ENCODE measurements around the gene TTC7B. TPM values are rescaled to one million over a fixed set of nuclear protein-coding genes. Genes with fewer than 3 reads are reported as not detected.

TTC7B gene
- total and polyA plus RNA-seq, 10 of the 15 experiments (the other 5 are each of a cell fraction or from before 2014, with no cell fraction given) = under 0.01 to 1.1 (median 0.26) TPM; not detected in 2

DNA sequence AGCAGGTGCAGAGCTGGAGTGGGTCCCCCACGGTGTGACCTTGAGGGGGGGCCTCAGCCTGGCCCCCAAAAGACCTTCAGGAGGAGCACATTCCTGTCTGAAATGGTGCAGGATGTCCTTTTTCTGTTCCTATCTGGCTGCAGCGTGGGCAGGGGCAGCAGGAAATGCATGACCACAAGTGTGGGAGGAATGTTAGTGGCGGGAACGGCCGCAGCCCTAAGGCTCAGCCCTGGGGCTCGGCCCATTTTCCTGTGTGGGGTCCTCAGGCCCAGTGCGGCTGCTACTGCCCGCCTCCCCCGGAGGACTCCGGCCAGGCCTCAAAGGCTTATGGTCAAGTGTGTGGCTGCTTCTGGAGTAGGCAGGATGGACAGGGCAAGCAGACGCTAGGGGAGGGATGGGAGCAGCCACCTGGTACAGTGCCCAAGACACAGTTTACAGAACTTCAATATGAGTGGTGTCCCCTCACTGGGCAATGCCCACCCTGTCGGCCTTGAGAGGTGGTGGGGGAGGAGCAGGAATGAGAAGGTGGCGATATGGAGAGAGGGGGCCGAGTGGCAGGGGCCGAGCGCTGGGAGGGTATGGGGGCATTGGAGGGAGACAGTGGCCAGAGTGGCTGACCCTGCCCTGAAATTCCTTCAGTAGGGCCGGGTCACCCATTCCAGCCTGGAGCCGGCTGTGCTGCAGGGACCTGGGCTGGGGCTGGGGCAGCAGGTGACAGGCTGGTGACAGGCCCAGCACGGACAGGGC lies 282.0 kb downstream of the TTC7B start:
- H4K20me1 ChIP-seq (ENCODE audit: control insufficient read depth, insufficient read depth) = no peaks in the 10 kb centered on the region
- no peak overlapping the region for H2AFZ ChIP-seq (ENCODE audit: control insufficient read depth, low read depth, low read length)
- ChIA-PET POLR2A (no interaction called here), CTCF (no interaction called here), RAD21 (ENCODE audit: unreplicated experiment) (no interaction called here), SMC1A (ENCODE audit: uncharacterized antibody, unreplicated experiment) (no interaction called here)
- DNase-seq (ENCODE audit: low read depth, low spot score) (no peak), FAIRE-seq (no peak), ATAC-seq (no peak)
- no peak overlapping the region for H3K4me2 ChIP-seq (ENCODE audit: control insufficient read depth, insufficient read depth)
- no peaks in the 10 kb centered on the region for H3K79me2 ChIP-seq (ENCODE audit: control insufficient read depth, insufficient read depth, low read length)
- intact Hi-C loops (cut with micrococcal nuclease; ENCODE audit: unreplicated experiment) = no loop called here
- no peak overlapping the region for H3K4me3 ChIP-seq
- H3K9me3 ChIP-seq (replicated peaks; ENCODE audit: control insufficient read depth, insufficient read depth, low read length) = no peaks in the 10 kb centered on the region
- TF ChIP-seq TCF3 (IDR thresholded peaks at IDR 0.05; ENCODE audit: borderline replicate concordance, insufficient read depth, low read depth, low read length) (no peak), SREBF2 (IDR thresholded peaks at IDR 0.05; ENCODE audit: low read length) (no peak), NRF1 (conservative IDR thresholded peaks at IDR 0.05; ENCODE audit: low read depth, low read length) (no peak), ZNF384 (IDR thresholded peaks at IDR 0.05; ENCODE audit: borderline replicate concordance, low read depth, low read length) (no peak), BHLHE40 (IDR thresholded peaks at IDR 0.05; ENCODE audit: borderline replicate concordance in 1 of 2, low read depth in 2 of 2, low read length in 1 of 2) (no peak), NR2C1 (IDR thresholded peaks at IDR 0.05) (no peak), HCFC1 (IDR thresholded peaks at IDR 0.05; ENCODE audit: low read length) (no peak), CEBPB (IDR thresholded peaks at IDR 0.05; ENCODE audit: borderline replicate concordance in 1 of 2, low read depth in 2 of 2, low read length in 2 of 2) (no peak), PML (IDR thresholded peaks at IDR 0.05; ENCODE audit: low read length) (no peak), RBBP5 (conservative IDR thresholded peaks at IDR 0.05) (no peak), SUPT20H (IDR thresholded peaks at IDR 0.05; ENCODE audit: borderline replicate concordance, control insufficient read depth, low read depth, low read length) (no peak), ZNF24 (IDR thresholded peaks at IDR 0.05) (no peak), ESRRA (IDR thresholded peaks at IDR 0.05; ENCODE audit: low read length) (no peak), E4F1 (IDR thresholded peaks at IDR 0.05; ENCODE audit: borderline replicate concordance, partially characterized antibody) (no peak), NFYB (IDR thresholded peaks at IDR 0.05; ENCODE audit: insufficient read depth, low read depth, low read length) (no peak), SIX5 (IDR thresholded peaks at IDR 0.05; ENCODE audit: low read depth, low read length, severe bottlenecking) (no peak), ZNF622 (IDR thresholded peaks at IDR 0.05) (no peak), CBX5 (IDR thresholded peaks at IDR 0.05; ENCODE audit: low read depth) (no peak), ATF3 (IDR thresholded peaks at IDR 0.05; ENCODE audit: borderline replicate concordance, extremely low read depth, low read depth, low read length) (no peak)
- TF ChIP-seq, protein P1, sequence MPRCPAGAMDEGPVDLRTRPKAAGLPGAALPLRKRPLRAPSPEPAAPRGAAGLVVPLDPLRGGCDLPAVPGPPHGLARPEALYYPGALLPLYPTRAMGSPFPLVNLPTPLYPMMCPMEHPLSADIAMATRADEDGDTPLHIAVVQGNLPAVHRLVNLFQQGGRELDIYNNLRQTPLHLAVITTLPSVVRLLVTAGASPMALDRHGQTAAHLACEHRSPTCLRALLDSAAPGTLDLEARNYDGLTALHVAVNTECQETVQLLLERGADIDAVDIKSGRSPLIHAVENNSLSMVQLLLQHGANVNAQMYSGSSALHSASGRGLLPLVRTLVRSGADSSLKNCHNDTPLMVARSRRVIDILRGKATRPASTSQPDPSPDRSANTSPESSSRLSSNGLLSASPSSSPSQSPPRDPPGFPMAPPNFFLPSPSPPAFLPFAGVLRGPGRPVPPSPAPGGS (IDR thresholded peaks at IDR 0.05; ENCODE audit: borderline replicate concordance, insufficient read depth, low read depth, low read length, poor library complexity, severe bottlenecking) = no peak
- no peaks in the 10 kb centered on the region for H3K4me1 ChIP-seq (ENCODE audit: control insufficient read depth, insufficient read depth, low read length)
- H3K27me3 ChIP-seq (replicated peaks in 1 of 2; ENCODE audit: control insufficient read depth in 2 of 2, insufficient read depth in 2 of 2, low read length in 1 of 2) = no peaks in the 10 kb centered on the region
- H3K9ac ChIP-seq (ENCODE audit: control insufficient read depth, insufficient read depth, low read length) = no peak overlapping the region
- no peak overlapping the region for H3K27ac ChIP-seq (ENCODE audit: control insufficient read depth, insufficient read depth)
- no TSS peak for BruUV-seq (replicated peaks)
- no peaks in the 10 kb centered on the region for H3K36me3 ChIP-seq (ENCODE audit: control insufficient read depth in 2 of 2, insufficient read depth in 2 of 2, low read length in 1 of 2)
- WGBS (ENCODE audit: insufficient coverage, insufficient replicate concordance, low lambda C conversion rate, missing lambda C conversion rate) = 28% methylated on average over 19 of the region's 19 CpGs
- in situ Hi-C loops (cut with MboI) = no loop called here
